ENCODE data around the gene PLCL1. TPM values are rescaled to one million over a fixed set of nuclear protein-coding genes. Genes with fewer than 3 reads are reported as not detected.

Gene PLCL1
- total RNA-seq, 1 experiment from 2014 or later: 0.07 TPM

- no peak for DNase-seq (ENCODE audit: low spot score)
- CTCF ChIA-PET: no interaction called here
- TF ChIP-seq MLX (CRISPR knock-in tag; IDR thresholded peaks at IDR 0.05) (no peak), PREB (CRISPR knock-in tag; IDR thresholded peaks at IDR 0.05; ENCODE audit: borderline replicate concordance) (no peak), FOXJ3 (CRISPR knock-in tag; IDR thresholded peaks at IDR 0.05; ENCODE audit: borderline replicate concordance) (no peak), ZNF232 (CRISPR knock-in tag; IDR thresholded peaks at IDR 0.05) (no peak), CDX4 (CRISPR knock-in tag; IDR thresholded peaks at IDR 0.05; ENCODE audit: borderline replicate concordance) (no peak), SOX15 (CRISPR knock-in tag; IDR thresholded peaks at IDR 0.05) (no peak), ZNF532 (CRISPR knock-in tag; IDR thresholded peaks at IDR 0.05; ENCODE audit: borderline replicate concordance) (no peak), ZBTB43 (CRISPR knock-in tag; IDR thresholded peaks at IDR 0.05) (no peak), ATF1 (CRISPR knock-in tag; IDR thresholded peaks at IDR 0.05) (no peak), ESRRA (CRISPR knock-in tag; IDR thresholded peaks at IDR 0.05; ENCODE audit: borderline replicate concordance) (no peak), NFATC4 (CRISPR knock-in tag; IDR thresholded peaks at IDR 0.05) (no peak), ELF4 (CRISPR knock-in tag; IDR thresholded peaks at IDR 0.05; ENCODE audit: low read depth) (no peak), KAT7 (CRISPR knock-in tag; IDR thresholded peaks at IDR 0.05; ENCODE audit: borderline replicate concordance) (no peak), ZNF425 (CRISPR knock-in tag; conservative IDR thresholded peaks at IDR 0.05) (no peak), PRRX2 (CRISPR knock-in tag; IDR thresholded peaks at IDR 0.05) (no peak), EMX1 (CRISPR knock-in tag; IDR thresholded peaks at IDR 0.05) (no peak), IRF2 (CRISPR knock-in tag; IDR thresholded peaks at IDR 0.05; ENCODE audit: borderline replicate concordance, low read depth) (no peak), HMGA2 (CRISPR knock-in tag; IDR thresholded peaks at IDR 0.05) (no peak)
These were observed 360.9 kb downstream of the PLCL1 start for GRCh38 chr2:198165289-198165688.

More at GRCh38 chr2:198165289-198165688, 360.9 kb downstream of the PLCL1 start:
- H3K36me3 Mint-ChIP-seq: no peaks in the 10 kb centered on the region
- POLR2A ChIA-PET: no interaction called here
- H3K27me3 Mint-ChIP-seq (ENCODE audit: low read depth): no peaks in the 10 kb centered on the region
- ATAC-seq: no peak
- H3K4me1 Mint-ChIP-seq: no peaks in the 10 kb centered on the region
- no peak overlapping the region for H3K4me3 Mint-ChIP-seq
- H3K27ac Mint-ChIP-seq: no peak overlapping the region
- no peaks in the 10 kb centered on the region for H3K9me3 Mint-ChIP-seq

All from WTC11 (cell line).